GM23338 (cell line): ENCODE measurements around the gene EDEM1.

Source experiments
- CTCF ChIP-seq, 2 experiments: fragments of 200-600 bp in 1 of 2; sonication (generic) in 1 of 2; conservative IDR thresholded peaks; 2 replicates each; pipeline versions ENCODE4 v1.5.1 to v1.6.1; 2016 to 2017; ENCODE audit warnings: antibody characterized with exemption in 2 of 2, low read depth in 2 of 2, mild to moderate bottlenecking in 2 of 2, moderate library complexity in 1 of 2
- EZH2 ChIP-seq: fragments of 200-600 bp; sonication (generic); IDR thresholded peaks from one replicate; pipeline ENCODE4 v1.8.0; 2017; ENCODE audit warnings: antibody characterized with exemption, mild to moderate bottlenecking, low read depth; ENCODE audit not compliant: unreplicated experiment
- POLR2AphosphoS5 ChIP-seq: IDR thresholded peaks from 2 replicates; pipeline ENCODE4 v1.6.1; 2016; ENCODE audit warnings: antibody characterized with exemption, low read depth

GRCh38 chr3:5220193-5220592, 32.7 kb downstream of the EDEM1 start:
- TF ChIP-seq CTCF (conservative IDR thresholded peaks at IDR 0.05; ENCODE audit: low read depth in 2 of 2) = no peak
- no peak for TF ChIP-seq POLR2AphosphoS5
- TF ChIP-seq EZH2 = no peak
